AG20443 (cell line): ENCODE measurements around the gene R3HCC1L.

Experiments used
- DNase-seq: peaks from one replicate; pipeline ENCODE4 v3.0.0; 2012; ENCODE audit warnings: low spot score, mixed read lengths

R3HCC1L gene

DNA sequence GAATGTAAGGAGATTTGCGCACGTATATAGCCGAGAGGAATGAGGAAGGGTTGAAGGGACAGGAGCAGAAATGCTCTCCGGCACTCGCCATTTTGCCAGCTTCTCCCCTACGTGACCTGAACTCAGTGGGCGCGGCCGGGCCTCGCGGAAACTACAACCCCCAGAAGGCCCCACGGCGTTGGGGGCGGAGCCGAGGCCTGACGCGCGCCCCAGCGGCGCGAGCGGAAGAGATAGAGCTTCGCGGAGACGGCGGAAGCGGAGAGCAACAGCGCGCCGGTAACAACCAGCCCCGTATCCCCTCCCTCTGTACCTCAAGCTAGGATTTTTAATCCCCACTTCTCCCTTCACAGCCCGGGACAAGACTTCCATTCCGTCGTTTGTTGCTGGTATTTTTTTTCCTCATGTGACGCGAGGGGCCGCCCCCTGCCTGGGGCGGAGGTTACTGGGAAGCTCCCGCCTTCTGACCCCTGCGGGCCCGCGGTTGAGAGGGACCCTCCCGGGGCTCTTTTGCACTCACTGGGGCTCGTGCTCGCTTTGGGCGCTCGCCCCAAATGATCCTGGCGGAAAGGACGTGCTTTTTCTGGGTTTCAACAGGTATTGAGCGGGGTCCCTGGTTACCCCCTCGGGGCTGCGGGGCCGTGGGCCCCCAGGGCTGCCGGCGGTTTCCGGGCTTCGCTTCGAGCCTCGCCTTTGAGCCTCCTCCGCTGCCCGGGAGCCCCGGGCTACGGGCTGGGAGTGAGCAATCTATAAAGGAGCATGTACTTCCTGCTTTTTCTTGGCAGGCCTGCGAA is at the start of gene R3HCC1L:
R3HCC1L (plus strand) TSS at position 227 of the 791 bp plus-strand sequence. CDS start 73,458 bp downstream, outside the sequence.
- DNase-seq = peak; percentile 96

DNA sequence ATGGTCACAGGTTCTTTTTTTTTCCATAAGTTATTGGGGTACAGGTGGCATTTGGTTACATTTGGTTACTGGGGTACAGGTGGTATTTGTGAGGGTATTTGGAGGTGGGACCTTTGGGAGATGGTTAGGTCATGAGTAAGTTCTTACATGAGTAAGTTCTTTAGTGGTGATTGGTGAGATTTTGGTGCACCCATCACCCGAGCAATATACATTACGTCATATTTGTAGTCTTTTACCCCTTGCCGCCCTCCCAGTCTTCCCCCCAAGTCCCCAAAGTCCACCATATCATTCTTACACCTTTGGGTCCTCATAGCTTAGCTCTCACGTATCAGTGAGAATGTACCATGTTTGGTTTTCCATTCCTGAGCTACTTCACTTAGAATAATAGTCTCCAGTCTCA is 49.2 kb upstream of the R3HCC1L start:
- DNase-seq = no peak

DNA sequence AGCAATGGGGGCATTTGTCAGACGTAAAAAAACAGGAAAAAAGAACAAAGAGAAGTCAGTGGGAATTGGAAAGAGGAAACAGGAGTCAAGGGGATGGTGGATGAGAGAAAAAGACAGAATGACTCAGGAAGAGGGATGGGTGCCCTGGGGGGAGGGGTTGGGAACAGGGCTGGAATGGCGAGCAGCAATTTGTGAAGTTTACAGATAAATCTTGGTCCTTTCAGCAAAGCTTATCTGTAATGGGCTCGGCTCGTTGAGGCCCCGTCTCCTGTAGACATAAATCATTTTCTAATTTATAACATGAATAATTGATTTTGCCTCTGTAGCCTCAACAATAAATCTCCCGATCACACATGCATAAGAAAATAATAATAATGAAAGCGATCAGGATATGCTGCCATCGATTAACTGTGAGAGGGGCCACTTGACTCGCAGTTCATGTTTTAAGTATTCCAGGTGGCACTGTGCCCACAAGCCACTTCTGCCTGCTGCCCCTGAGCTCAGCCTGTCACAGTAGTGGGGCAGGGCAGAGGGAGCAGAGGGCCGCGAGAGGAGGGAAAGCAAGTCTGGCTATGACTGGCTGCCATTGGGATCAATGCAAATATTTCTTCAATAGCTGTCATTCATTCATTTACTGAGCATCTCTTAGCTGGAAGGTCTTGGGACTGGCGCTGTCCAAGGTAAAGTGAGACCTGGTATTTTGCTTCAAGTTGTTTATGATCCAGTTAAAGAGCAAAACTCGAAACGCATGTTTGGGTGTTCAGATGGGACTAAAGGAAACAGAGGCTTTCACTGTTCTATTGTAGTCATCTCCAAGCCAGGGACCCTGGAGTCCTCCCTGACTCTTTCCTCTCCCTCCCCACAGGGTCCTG is 47.4 kb upstream of the R3HCC1L start:
- no peak for DNase-seq

DNA sequence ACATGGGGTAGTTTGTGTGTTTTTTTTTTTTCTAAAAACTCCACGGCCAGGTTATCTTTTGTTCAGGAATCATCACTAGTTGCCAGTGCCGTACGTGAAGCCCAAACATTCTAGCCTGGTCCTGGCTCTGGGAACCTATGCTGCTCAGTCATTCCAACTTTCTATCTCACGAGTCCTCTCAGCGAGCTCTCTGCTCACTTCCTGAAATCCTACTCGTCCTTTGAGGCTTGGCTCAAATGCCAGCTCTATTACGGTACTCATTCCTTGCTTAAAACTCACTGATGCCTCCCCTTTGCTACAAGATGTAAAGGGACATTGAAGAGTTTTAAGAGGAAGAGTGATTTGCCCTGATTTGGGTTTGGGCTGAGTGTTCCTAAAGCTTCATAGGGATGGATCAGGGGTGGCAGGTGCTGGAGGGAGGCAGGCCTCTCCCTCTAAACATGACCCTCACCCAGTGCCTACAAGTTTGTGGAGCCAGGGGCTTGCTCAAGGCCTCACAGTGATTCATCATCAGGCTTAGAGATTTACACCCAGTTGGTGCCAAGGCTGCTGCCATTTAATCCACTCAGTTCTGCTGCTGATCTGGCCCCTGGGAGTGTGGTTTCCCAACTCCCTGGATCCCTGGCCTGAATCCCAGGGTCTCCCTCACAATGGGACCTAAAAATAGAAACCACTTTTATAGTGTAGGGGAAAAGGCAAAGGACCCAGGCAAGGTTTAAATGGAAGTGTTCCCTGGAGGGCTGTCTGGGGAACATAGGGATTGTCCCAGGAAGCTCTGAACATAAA is 46.1 kb upstream of the R3HCC1L start:
- no peak for DNase-seq

DNA sequence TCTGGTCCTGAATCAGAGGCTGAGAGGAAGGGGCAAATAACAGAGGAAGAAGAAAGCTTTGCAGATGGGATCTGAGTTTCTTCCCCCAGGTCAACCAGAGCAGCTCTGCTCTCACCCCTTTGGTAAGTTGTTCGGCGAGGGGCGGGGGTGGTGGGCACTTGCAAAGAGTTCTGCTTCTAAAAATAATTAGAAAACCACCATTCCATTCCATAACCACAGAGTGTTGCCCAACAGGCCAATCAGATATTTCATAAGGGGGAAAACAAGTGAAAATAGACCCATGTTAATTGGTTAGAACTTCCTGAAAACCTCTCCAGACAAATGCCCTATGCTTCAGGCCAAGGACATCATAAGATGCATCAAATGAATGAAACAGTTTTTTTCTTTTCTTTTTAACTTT is 43.6 kb upstream of the R3HCC1L start:
- DNase-seq = no peak

DNA sequence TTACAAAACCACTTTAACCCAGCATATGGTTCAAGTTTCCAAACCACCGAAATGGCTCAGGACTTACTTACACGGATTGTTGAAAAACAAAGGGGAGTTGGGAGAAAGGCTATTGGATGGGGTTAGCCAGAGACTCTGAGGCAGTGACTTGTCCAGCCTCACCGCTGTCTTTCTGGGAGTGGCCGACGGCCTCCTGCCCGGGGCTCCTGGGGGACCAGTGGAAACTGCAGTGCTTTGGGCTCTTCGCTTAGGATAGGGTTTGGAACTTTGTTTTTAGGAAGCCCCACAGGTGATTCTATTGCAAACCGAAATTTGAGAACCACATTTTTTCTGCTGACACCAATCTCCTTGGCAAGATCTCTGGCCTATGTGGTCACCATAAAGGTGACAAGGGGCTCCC is 38.1 kb upstream of the R3HCC1L start:
- DNase-seq = no peak

DNA sequence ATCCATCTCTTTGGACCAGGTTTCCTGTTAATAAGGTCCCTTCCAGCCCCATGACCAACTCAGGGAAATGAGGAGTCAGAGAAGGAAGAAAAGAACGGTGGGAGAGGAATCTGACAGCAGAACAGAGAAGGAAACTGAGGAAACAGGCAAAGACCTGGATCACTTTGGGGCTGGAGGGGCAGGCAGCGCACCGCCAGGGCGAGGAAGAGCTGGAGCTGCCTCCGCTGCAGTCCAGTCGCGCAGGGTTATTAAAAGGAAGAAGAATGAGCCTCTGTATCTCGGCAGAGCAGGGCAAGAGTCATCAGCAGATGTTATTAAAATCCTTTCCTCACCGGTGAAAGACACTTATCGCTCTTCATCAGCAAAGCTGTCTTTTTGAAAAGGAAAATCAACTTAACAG is 37.7 kb upstream of the R3HCC1L start:
- no peak for DNase-seq

DNA sequence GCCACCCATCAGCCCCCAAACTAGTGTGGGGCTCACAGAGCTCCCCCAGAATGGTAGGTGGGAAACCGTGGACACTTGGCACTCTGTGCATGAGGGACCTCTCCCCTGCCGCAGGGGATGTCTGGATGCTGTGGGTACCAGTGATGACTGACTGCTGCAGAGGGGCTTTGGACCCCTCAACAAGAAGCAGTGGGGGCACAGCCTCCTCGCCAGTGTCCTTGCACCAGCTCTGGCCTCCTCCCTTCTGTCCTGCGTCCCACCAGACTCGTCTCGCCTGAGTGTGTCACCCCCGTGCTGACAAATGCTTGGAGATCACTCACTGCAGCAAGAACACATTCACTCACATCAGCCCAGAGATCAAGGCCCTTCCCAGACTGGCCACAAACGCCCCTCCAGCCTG is 37.3 kb upstream of the R3HCC1L start:
- DNase-seq = no peak

DNA sequence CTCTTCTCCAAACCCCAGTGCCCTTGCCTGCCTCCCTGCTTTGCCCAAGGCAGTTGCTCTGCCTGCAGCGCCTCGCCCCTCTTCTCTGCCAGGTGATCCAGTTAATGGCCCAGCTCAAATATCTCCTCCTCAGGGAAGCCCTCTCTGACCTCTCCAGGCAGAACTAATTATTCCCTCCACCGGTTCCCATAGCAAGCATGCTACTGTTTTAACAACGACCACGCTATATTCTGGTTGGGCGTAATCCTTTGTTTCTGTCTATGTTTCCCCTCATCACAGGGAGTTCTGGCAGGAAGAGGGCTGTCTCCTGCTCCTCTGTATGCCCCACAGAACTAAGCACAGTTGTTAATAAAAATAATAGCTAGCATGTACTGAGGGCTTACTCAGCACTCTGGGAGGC is 36.8 kb upstream of the R3HCC1L start:
- no peak for DNase-seq

DNA sequence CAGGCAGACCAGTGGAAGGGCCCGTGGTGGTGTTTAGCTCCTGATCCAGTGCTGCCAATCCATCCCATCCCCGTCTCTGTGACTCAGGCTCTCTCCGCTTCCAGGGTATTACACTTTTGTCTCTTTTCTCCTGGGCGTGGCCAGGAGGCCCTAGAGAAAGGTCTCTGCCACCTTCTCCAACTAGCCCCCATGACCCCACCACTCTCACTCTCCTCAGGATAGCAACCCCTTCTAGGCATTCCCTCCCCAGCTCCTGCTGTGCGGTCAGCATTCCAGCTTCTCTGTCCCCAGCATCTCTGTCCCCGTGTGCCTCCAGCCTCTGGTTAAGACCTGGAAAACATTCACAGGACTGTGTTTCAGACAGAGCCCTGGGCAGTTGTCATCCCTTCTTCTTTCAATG is 36.2 kb upstream of the R3HCC1L start:
- no peak for DNase-seq

DNA sequence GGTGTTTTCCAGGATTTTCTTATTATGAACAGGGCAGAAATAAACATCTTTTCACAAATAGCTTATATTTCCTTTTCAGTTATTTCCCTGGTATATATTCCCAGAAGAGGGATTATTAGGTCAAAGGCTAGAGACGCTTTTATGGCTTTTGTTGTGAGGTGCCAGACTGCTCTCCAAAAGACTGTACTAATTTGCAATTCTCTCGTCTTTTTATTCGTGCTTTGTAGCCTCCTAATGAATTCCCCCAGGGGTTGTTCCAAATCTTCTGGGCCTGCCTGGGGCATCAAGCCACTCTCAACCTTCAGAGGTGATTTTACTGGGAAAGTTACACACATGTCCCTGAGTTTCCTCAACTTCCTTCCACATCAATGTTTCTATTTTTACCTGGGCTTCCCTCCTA is 34.0 kb upstream of the R3HCC1L start:
- DNase-seq = no peak

DNA sequence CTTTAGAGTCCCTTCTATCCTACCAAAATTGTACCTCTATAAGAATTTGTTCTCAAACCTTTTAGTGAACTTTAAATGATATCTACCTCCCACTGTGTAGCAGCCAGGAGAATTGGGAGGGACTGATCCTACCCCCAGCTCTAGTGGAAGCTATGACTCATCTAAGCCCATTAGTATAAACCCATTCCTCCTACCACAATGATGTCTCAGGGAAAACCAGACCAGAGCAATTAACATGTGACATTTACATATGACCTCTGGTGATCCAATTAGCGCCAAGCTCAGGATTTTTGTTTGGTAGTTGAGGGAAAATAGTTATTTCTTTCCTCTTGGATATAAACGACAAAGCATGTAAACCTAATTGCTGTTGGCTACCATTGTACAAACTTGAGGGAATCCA is 33.1 kb upstream of the R3HCC1L start:
- DNase-seq = no peak

DNA sequence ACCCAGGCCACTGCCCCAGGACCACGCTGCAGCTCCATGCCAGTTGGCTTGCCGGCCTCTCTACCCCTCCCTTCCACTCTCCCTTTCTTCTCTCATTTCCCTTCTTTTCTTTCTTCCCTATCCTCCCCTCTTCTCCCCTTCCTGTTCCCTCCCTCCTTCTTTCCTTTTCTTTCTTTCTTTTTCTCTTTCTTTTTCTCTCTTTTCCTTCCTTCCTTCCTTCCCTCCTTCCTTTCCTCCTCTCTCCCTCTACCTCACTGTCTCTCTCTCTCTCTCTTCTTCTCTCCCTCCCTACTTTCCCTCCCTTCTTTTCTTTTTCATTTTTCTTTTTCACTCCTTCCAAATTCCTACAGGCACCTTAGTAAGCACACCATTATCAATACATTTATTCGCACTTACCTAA is 30.3 kb upstream of the R3HCC1L start:
- DNase-seq = no peak

DNA sequence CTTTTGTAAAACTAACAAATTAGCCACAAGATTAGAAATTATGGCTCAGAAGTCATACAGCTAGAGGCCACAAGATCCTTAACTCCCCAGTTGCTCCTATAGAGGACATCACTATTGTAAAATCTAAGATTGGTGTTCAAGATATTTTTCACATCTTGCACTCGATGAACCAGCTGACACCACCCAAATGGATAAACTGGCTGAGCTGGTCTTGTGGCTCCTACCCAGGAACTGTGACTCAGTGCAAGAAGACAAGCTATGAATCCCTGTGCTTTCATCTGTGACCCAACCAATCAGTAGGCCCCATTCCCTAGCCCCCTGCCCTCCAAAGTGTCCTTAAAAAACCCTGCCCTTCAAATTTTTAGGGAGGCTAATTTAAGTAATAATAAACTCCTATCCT is 27.9 kb upstream of the R3HCC1L start:
- no peak for DNase-seq

DNA sequence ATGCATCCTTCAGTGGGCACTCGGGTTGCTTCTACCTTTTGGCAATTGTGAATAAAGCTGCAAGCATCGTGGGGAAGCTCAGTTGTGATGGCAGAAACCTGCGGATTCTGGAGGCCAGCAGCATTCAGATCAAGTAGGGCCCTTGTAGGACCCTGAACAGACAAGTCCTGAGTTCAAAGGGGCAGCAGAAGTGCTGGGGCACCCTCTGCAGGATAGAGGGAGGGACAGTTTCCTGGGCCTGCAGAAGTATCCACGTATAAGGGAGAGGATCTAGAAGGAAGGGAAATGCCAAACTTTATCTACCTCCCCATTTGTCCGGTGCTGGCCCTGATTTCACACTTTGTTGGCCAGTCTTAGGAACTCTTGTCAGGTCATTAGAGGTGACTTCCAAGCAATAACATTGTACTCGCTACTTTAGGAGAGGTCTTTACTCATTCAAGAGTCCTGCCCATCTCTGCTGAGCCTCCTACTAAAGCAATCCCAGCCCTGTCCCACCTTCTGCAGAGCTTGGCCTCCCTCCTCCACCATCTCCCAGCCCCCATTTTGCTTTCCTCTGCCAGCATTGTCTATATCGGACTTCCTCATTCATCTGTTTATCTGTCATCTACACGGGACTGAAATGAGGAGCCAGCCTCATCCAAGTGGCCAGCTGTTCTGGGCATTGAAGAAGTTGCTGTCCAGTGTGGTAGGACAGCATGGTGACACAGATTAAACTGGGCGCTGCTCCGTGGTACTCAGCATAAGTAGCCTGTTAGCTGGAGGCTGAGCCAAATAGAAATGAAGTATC is 26.6 kb upstream of the R3HCC1L start:
- DNase-seq = no peak

DNA sequence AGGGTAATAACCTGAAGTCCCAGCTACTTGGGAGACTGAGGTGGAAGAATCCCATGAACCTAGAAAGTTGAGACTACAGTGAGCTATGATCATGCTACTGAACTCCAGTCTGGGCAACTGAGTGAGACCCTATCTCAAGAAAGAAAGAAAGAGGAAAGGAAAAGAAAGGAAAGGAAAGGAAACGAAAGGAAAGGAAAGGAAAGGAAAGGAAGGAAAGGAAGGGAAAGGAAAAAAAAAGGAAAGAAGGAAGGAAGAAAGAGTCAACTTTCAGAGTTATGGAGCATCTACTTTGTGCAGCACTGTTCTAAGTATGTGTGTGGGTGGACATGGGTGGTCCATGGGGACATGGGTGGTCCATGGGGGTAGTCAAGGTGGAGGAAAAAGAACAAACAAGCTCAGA is 24.1 kb upstream of the R3HCC1L start:
- no peak for DNase-seq

DNA sequence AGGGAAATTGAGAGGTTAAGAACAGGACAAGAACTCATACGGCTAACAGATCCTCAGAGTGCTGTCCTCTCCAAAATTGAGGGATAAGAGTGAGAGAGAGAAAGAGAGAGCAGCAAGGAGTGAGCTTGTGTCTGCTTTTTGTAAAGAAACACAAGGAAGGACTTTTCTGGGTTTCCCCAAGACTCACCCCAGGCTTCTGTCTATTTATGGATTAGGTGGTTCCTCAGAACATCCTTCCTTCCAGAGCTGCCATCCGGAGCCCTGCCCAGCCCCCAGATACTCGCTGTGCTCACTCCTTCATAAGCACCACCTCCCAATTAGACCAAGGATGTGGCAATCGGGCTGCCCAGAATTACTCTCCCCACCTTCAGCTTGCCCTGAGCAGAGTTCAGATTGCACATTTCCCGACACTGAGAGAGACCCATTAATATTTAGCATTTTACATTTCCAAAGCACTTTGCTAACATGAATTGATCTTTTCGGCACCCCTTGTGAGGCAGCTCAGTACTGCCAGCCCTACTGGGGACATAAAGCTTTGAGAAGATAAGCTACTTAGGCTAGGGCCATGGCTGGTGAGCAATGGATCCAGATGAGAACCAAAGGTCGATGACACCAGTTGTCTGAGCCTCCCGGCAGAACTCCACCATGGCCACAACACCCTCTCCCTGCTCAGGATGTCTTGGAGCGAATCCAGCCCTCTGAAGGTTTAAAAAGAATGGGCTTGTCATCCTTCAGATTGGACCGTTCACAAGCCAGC is 19.2 kb upstream of the R3HCC1L start:
- DNase-seq = no peak

DNA sequence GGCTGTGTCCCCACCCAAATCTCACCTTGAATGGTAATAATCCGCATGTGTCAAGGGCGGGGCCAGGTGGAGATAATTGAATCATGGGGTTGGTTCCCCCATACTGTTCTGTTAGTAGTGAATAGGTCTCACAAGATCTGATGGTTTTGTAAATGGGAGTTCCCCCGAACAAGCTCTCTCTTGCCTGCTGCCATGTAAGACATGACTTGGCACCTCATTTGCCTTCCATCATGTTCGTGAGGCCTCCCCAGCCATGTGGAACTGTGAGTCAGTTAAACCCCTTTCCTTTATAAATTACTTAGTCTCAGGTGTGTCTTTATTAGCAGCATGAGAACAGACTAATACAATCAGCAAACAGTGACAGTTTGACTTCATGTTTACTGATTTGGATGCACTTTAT is 14.6 kb upstream of the R3HCC1L start:
- DNase-seq = no peak

DNA sequence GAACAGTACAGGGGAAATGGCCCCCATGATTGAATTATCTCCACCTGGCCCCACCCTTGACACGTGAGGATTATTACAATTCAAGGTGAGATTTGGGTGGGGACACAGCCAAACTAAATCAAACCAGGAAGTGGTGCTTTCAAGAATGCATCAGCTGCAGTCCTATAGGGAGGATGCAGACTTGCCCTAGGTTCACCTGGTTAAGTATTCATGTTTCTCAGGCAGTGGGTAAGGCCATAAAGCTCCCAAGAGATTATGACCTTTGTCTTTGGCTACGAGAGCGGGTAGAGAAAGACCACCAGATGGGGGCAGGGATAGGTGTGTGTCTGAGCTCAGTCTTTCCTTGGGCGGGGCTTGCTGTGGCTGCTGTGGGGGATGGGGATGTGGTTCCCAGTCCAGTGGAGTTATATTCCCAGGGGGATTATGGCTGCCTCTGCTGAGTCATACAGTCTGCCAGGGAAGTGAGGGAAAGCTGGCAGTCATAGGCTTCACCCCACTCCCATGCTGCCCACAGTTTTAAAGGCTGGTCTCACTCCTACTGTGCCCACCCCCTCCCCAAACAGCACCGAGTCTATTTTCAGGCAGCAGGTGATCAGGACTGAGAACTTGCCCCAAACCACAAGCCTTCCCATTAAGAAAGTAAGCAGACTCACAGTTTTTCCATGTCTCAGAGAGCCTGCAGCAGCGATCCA is 8.4 kb upstream of the R3HCC1L start:
- DNase-seq = no peak

DNA sequence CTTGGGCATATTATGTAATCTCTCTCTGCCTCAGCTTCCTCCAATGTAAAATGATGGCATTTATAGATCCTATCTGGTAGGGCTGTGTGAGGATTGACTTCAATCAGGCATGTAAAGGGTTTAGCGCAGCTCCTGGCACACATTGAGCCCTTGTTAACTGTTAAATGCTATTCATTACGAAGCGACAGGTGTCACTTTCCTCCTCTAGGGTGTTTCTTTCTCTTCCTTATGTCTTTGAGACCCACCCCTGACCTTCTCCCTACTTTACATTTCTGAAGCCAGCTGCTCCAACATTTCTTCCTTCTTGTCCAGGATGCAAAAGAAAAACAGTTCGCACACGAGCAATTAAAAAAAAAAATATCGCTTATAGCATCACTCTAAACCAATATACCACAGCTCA is 5.7 kb upstream of the R3HCC1L start:
- DNase-seq = no peak
